Stromal cell of bone marrow (primary cell): ENCODE measurements around the gene MXD4.

ENCODE experiments used
- DNase-seq: peaks from one replicate; pipeline ENCODE4 v3.0.0-alpha.2; 2012; ENCODE audit warnings: low read depth

Gene MXD4

GRCh38 chr4:2262145-2262943, 435 bp upstream of the MXD4 start:
- peak; percentile 99 for DNase-seq

- DNase-seq: no peak
Observed at GRCh38 chr4:2261110-2261852, 628 bp downstream of the MXD4 start.

GRCh38 chr4:2260344-2261109, 1.4 kb downstream of the MXD4 start:
- no peak for DNase-seq

- DNase-seq: no peak
Observed at GRCh38 chr4:2259541-2260343, 2.2 kb downstream of the MXD4 start.

- no peak for DNase-seq
Observed at GRCh38 chr4:2259036-2259540, 2.8 kb downstream of the MXD4 start.

GRCh38 chr4:2258091-2259035, 3.5 kb downstream of the MXD4 start:
- no peak for DNase-seq

- no peak for DNase-seq
Observed at GRCh38 chr4:2257361-2258081, 4.4 kb downstream of the MXD4 start.

GRCh38 chr4:2256781-2257191, 5.1 kb downstream of the MXD4 start:
- DNase-seq: no peak

GRCh38 chr4:2256156-2256731, 5.7 kb downstream of the MXD4 start:
- DNase-seq: no peak

GRCh38 chr4:2255501-2256155, 6.3 kb downstream of the MXD4 start:
- DNase-seq: no peak

- no peak for DNase-seq
Observed at GRCh38 chr4:2254665-2255500, 7.0 kb downstream of the MXD4 start.

- DNase-seq: no peak
Observed at GRCh38 chr4:2253160-2254084, 8.5 kb downstream of the MXD4 start.

- DNase-seq: no peak
Observed at GRCh38 chr4:2252530-2253091, 9.3 kb downstream of the MXD4 start.

- no peak for DNase-seq
Observed at GRCh38 chr4:2251795-2252529, 9.9 kb downstream of the MXD4 start.

- no peak for DNase-seq
Observed at GRCh38 chr4:2251073-2251794, 10.7 kb downstream of the MXD4 start.
